HFF-Myc (cell line): Measurements from ENCODE around the gene MYO1A.

Source experiments
- DNase-seq: peaks from one replicate; pipeline ENCODE4 v3.0.0-alpha.2; 2011; ENCODE audit warnings: low read depth; ENCODE audit errors: extremely low read depth
- H3K4me3 ChIP-seq: replicated peaks from 2 replicates; pipeline ENCODE4 v1.5.1; 2011; ENCODE audit warnings: low read depth, mild to moderate bottlenecking, control low read depth, low read length
- CTCF ChIP-seq: IDR thresholded peaks from 2 replicates; pipeline ENCODE4 v1.5.1; 2012; ENCODE audit warnings: mild to moderate bottlenecking, low read depth, low read length, control low read depth; ENCODE audit errors: missing control alignments

The MYO1A gene

GRCh38 chr12:57049890-57050289 lies at the start of gene MYO1A:
TSS of gene MYO1A (minus strand) at chr12:57050129. CDS start at chr12:57048323, 1,806 bp downstream.
- no peak for TF ChIP-seq CTCF
- no peak for DNase-seq
- no peak within 1 kb of the TSS for H3K4me3 ChIP-seq

DNA sequence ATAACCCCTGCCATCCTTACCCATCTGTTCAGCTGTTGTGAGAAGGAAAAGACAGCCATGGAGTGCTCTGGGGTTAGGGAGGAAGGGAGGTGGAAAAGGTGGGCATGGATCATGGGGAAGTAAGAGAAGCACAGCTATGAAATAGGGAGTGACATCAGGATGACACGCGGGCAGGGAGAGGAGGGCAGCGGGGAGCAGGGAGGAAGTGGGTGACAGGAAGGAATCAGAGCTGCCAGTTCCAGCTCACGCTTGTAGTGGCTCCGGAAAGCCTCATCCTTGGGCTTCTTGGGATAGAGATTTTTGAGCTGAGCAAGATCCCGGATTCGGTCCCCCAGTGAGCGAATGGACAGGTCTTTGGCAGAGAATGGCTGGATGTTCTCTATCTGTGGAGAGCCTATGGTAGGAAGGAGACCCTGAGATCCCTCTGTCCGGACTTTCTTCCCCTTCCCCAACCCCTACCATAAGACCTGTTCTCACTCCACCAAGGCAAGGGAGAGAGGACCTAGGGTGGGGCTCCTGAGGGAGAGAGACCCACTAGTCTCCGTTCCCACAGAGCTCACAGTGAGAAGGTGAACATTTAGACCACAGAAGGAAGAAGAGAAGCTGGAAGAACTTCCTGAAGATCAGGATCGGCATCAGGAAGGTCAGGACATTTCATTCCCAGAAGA lies 49.3 kb upstream of the MYO1A start:
- no peak overlapping the region for H3K4me3 ChIP-seq
- TF ChIP-seq CTCF, result no peak
- no peak for DNase-seq

DNA sequence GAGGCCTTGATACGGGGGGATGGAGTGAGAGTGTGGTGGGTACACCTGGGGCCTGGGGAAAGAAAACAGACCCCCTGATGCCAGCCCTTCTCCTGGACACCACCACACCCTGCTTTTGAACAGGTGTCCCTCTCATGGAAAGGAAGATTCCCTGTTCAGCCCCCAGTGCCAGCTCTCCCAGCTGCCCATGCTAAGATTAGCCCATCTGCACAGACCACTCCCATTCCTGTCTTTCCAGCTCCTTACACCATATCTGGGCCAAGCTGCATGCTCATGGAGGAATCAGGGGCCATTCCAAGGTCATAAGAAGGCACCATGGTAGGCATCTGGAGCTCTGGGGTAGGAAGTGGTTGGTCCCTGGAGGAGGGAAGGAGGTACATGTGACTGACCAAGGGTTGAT lies 48.6 kb upstream of the MYO1A start:
- TF ChIP-seq CTCF, result no peak
- H3K4me3 ChIP-seq, result no peak overlapping the region
- no peak for DNase-seq

DNA sequence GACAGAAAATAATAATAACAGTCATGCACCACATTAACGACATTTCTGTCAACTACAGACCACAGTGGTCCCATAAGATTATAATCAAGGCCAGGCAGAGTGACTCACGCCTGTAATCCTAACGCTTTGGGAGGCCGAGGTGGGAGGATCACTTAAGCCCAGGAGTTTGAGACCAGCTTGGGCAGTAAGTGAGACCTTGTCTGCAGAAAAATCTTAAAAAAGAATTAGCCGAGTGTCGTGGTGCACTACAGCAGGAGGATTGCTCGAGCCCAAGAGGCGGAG lies 47.6 kb upstream of the MYO1A start:
- no peak overlapping the region for H3K4me3 ChIP-seq
- DNase-seq, result no peak
- no peak for TF ChIP-seq CTCF

DNA sequence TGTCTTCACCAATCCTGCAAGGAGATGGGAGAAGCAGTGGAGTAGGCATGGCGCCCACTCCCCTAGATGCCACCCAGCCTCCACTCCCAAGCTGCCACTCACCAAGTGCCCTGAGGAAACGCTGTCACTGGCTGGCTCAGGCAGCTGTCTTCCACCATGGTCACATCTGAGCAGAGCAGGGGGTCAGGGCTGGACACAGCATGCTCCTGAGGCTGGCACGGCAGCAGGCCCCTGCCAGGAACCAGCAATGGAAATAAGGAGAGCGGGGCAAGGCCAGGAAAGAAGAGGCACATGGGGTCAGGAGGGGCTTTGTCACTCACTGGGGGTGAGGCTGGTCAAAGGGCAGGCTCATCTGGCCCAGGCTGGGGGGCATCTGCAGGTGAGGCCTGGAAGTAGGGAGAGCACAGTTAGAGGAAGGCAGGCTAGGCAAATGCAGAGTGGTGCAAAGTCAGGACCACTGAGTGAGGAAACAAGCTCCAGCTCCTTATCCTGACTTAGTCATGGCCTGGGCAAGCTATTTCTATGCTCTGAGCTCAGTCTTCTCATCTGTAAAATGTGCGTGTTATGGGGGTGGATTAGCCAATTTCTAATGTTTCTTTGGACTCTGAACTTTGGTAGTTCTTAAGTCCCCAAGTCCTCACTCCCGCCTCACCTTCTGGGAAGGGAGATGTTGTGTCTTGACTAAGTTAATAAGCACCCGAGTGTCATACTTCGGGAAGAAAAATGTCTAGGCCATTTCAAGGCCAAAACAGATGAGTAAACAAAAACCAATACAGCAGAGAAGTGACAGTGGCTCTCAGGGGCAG lies 47.0 kb upstream of the MYO1A start:
- TF ChIP-seq CTCF, result no peak
- H3K4me3 ChIP-seq, result no peak overlapping the region
- no peak for DNase-seq

DNA sequence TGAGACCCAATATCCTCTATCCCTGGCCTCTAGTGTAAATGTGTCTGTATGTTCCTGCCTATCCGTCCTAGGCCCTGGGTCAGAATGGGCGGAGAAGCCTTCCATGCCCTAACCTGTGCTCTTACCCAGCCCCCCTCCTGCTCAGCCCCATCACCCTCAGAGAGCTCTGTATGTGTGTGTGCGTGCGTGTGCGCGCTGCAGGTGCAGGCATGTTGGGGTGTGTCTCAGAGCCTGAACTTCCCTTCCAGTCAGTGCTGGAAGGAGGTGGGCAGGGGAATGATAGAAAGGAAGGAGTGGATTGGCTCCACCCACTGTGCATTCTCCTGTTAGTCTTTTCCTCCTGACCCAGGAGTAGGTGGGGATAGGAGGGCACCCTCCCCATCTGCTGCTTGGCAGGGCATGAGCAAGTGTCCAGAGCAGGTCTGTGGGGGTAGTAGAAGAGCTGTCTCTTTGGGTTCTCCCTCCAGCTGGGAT lies 46.2 kb upstream of the MYO1A start:
- H3K4me3 ChIP-seq, result no peak overlapping the region
- TF ChIP-seq CTCF, result no peak
- DNase-seq, result no peak
